ENCODE data around the gene MTUS2. TPM values are rescaled to one million over a fixed set of nuclear protein-coding genes. Genes with fewer than 3 reads are reported as not detected.

Gene MTUS2
- total and polyA plus RNA-seq, 2 experiments from 2014 or later: 3.0 to 4.3 TPM

GRCh38 chr13:29284726-29285125, 464.6 kb downstream of the MTUS2 start:
- Histone ChIP-seq H3K27me3 (no peaks in the 10 kb centered on the region), H3K36me3 (replicated peaks; ENCODE audit: insufficient read depth, low read depth) (no peaks in the 10 kb centered on the region), H3K79me2 (no peaks in the 10 kb centered on the region), H4K20me1 (ENCODE audit: insufficient read depth, poor library complexity, severe bottlenecking) (no peaks in the 10 kb centered on the region), H3K27ac (no peak overlapping the region), H3K4me1 (ENCODE audit: insufficient read depth) (no peaks in the 10 kb centered on the region), H2AFZ (no peak overlapping the region), H3K9me2 (replicated peaks; ENCODE audit: insufficient read depth) (no peaks in the 10 kb centered on the region), H3K4me2 (no peak overlapping the region), H3K4me3 (no peak overlapping the region), H3K9me3 (ENCODE audit: low read depth) (no peaks in the 10 kb centered on the region)
- TF ChIP-seq EZH2 (IDR thresholded peaks at IDR 0.05; ENCODE audit: borderline replicate concordance): no peak
- DNase-seq (ENCODE audit: low spot score): no peak

- TF ChIP-seq, protein P1, sequence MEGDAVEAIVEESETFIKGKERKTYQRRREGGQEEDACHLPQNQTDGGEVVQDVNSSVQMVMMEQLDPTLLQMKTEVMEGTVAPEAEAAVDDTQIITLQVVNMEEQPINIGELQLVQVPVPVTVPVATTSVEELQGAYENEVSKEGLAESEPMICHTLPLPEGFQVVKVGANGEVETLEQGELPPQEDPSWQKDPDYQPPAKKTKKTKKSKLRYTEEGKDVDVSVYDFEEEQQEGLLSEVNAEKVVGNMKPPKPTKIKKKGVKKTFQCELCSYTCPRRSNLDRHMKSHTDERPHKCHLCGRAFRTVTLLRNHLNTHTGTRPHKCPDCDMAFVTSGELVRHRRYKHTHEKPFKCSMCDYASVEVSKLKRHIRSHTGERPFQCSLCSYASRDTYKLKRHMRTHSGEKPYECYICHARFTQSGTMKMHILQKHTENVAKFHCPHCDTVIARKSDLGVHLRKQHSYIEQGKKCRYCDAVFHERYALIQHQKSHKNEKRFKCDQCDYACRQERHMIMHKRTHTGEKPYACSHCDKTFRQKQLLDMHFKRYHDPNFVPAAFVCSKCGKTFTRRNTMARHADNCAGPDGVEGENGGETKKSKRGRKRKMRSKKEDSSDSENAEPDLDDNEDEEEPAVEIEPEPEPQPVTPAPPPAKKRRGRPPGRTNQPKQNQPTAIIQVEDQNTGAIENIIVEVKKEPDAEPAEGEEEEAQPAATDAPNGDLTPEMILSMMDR (IDR thresholded peaks at IDR 0.05; ENCODE audit: poor library complexity): no peak
- TF ChIP-seq EZH2 (IDR thresholded peaks at IDR 0.05; ENCODE audit: borderline replicate concordance) (no peak), EZH2phosphoT487 (IDR thresholded peaks at IDR 0.05; ENCODE audit: low read depth, severe bottlenecking, unreplicated experiment) (no peak)
- H3K79me2 ChIP-seq: no peaks in the 10 kb centered on the region
- H4K20me1 ChIP-seq (ENCODE audit: insufficient read depth, poor library complexity, severe bottlenecking): no peaks in the 10 kb centered on the region
- WGBS (ENCODE audit: low lambda C conversion rate, missing lambda C conversion rate): 70% methylated on average over 5 of the region's 5 CpGs
- no peaks in the 10 kb centered on the region for H3K9me3 ChIP-seq (ENCODE audit: low read depth)
- H3K4me1 ChIP-seq (ENCODE audit: insufficient read depth): no peaks in the 10 kb centered on the region
- H3K9me2 ChIP-seq (replicated peaks; ENCODE audit: insufficient read depth): no peaks in the 10 kb centered on the region
- H2AFZ ChIP-seq: no peak overlapping the region
- H3K27ac ChIP-seq: no peak overlapping the region
- H3K36me3 ChIP-seq (replicated peaks; ENCODE audit: insufficient read depth, low read depth): no peaks in the 10 kb centered on the region
- H3K4me2 ChIP-seq: no peak overlapping the region
- H3K4me3 ChIP-seq: no peak overlapping the region
- H3K27me3 ChIP-seq: no peaks in the 10 kb centered on the region
- no peak for DNase-seq (ENCODE audit: low spot score)
These were observed 467.1 kb downstream of the MTUS2 start for GRCh38 chr13:29287237-29287636.

DNA sequence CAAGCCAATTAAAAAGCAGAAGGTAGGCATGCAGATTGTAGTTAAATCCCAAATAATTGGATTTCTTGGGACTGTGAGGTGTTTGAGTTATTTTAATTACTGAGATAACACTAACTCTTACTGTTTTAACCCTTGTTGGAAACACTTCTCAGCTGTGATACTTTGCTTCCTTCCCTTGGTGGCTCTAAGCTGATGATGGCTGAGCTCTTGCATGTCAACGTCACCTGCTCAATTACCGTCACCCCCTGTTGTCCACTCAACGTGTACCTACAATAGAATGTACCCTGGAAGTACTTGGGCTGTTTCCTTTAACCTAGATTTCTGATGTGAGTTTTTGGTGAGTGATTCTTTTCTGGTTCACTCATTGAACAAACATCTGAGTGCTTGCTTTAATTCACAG, 471.9 kb downstream of the MTUS2 start:
- H3K27ac ChIP-seq: no peak overlapping the region
- no peaks in the 10 kb centered on the region for H3K36me3 ChIP-seq (replicated peaks; ENCODE audit: insufficient read depth, low read depth)
- H3K27me3 ChIP-seq: no peaks in the 10 kb centered on the region
- H3K4me3 ChIP-seq: no peak overlapping the region
- no peaks in the 10 kb centered on the region for H3K4me1 ChIP-seq (ENCODE audit: insufficient read depth)
- no peak for DNase-seq (ENCODE audit: low spot score)
- 59% methylated on average over 3 of the region's 3 CpGs for WGBS (ENCODE audit: low lambda C conversion rate, missing lambda C conversion rate)
- no peaks in the 10 kb centered on the region for H3K9me2 ChIP-seq (replicated peaks; ENCODE audit: insufficient read depth)
- TF ChIP-seq, protein P1 (IDR thresholded peaks at IDR 0.05; ENCODE audit: poor library complexity): no peak
- no peak for TF ChIP-seq EZH2 (IDR thresholded peaks at IDR 0.05; ENCODE audit: borderline replicate concordance)
- TF ChIP-seq EZH2phosphoT487 (IDR thresholded peaks at IDR 0.05; ENCODE audit: low read depth, severe bottlenecking, unreplicated experiment): no peak
- no peaks in the 10 kb centered on the region for H4K20me1 ChIP-seq (ENCODE audit: insufficient read depth, poor library complexity, severe bottlenecking)
- H3K79me2 ChIP-seq: no peaks in the 10 kb centered on the region
- no peak overlapping the region for H2AFZ ChIP-seq
- no peak overlapping the region for H3K4me2 ChIP-seq
- no peaks in the 10 kb centered on the region for H3K9me3 ChIP-seq (ENCODE audit: low read depth)

GRCh38 chr13:29294821-29295220, 474.7 kb downstream of the MTUS2 start:
- no peak overlapping the region for H3K4me3 ChIP-seq
- no peaks in the 10 kb centered on the region for H4K20me1 ChIP-seq (ENCODE audit: insufficient read depth, poor library complexity, severe bottlenecking)
- no peaks in the 10 kb centered on the region for H3K27me3 ChIP-seq
- H2AFZ ChIP-seq: no peak overlapping the region
- 17% methylated on average over 1 of the region's 1 CpG for WGBS (ENCODE audit: low lambda C conversion rate, missing lambda C conversion rate)
- no peak overlapping the region for H3K4me2 ChIP-seq
- H3K9me2 ChIP-seq (replicated peaks; ENCODE audit: insufficient read depth): no peaks in the 10 kb centered on the region
- H3K4me1 ChIP-seq (ENCODE audit: insufficient read depth): no peaks in the 10 kb centered on the region
- no peaks in the 10 kb centered on the region for H3K36me3 ChIP-seq (replicated peaks; ENCODE audit: insufficient read depth, low read depth)
- H3K9me3 ChIP-seq (ENCODE audit: low read depth): no peaks in the 10 kb centered on the region
- H3K79me2 ChIP-seq: no peaks in the 10 kb centered on the region
- H3K27ac ChIP-seq: no peak overlapping the region
- no peak for DNase-seq (ENCODE audit: low spot score)
- TF ChIP-seq EZH2phosphoT487 (IDR thresholded peaks at IDR 0.05; ENCODE audit: low read depth, severe bottlenecking, unreplicated experiment) (no peak), EZH2 (IDR thresholded peaks at IDR 0.05; ENCODE audit: borderline replicate concordance) (no peak)
- TF ChIP-seq, protein P1 (IDR thresholded peaks at IDR 0.05; ENCODE audit: poor library complexity): no peak

Data from hepatocyte (in vitro differentiated cells).